OCI-M1 (cell line): Measurements from ENCODE around the gene TXNDC17.
"Not testable (repeated sequence)": the region's sequence is repeated elsewhere in the genome, so short reads cannot be mapped to it uniquely, and the experiment has no call there.

Source experiments
- DNase-seq: peaks from one replicate; lab custom pipeline; 2025; lab: John Stamatoyannopoulos, UW

Gene TXNDC17

GRCh38 chr17:6661464-6661848, 20.6 kb downstream of the TXNDC17 start:
- no peak for DNase-seq

DNA sequence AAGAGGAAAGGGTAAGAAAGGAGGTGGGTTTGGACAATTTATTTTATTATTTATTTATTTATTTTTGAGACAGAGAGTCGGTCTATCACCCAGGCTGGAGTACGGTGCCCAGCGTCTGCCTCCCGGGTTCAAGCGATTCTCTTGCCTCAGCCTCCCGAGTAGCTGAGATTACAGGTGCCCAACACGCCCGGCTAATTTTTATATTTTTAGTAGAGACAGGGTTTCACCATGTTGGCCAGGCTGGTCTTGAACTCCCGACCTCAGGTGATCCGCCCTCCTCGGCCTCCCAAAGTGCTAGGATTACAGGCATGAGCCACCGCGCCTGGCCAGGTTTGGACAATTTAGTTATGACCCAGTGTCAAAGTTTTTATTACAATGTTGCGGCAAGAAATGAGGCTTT, 22.3 kb downstream of the TXNDC17 start:
- not testable (repeated sequence) for DNase-seq

DNA sequence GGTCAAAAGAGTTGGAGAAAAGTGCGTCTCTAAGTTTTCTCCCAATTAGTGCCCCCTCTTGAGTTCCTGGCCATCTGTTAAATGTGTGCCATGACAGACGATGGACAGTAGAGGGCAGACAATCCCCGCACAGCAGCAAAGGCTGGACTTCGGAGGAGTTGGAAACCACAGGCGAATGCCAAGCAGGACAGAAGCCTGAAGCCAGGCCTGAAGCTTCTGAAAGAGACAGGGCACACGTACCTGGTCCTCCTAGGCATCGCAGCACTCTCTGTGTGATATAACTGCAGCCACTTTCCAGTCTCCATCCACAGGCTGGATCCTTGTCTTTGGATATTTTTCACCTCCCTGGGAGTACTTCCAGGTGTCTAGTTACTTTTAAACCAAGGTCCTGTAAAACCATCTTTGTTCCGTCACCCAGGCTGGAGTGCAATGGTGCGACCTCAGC, 25.2 kb downstream of the TXNDC17 start:
- peak; percentile 88 for DNase-seq

DNA sequence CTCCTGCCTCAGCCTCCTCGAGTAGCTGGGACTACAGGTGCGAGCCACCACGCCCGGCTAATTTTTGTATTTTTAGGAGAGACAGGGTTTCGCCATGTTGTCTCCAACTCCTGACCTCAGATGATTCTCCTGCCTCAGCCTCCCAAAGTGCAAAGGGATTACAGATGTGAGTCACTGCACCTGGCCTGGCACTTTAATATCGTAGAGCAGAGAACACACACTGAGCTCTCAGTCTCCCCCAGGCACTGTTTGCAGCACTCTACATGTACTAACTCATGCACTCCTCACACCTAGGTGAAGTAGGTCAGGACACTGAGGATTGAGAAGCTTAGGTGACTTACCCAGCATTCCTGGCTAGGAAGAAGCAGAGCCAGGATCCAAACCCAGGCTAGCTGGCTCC, 25.7 kb downstream of the TXNDC17 start:
- DNase-seq, result no peak

GRCh38 chr17:6667516-6667915, 26.7 kb downstream of the TXNDC17 start:
- DNase-seq, result no peak

DNA sequence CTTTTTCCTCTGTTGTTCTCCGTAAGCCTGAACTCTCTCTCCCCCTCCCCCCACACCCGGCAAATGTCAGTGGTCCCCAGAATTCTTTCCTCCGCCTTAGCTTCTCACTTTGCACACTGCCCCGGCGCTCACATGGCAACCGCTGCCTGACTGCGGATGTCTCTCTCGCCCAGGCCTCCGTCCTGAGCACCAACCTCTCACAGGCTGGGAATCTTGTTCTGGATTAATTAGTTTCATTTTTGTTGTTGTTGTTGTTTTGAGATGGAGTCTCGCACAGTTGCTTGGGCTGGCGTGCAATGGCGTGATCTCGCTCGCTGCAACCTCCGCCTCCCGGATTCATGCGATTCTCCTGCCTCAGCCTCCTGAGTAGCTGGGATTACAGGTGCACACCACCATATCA, 27.4 kb downstream of the TXNDC17 start:
- no peak for DNase-seq

GRCh38 chr17:6668727-6669425, 28.0 kb downstream of the TXNDC17 start:
- DNase-seq, result no peak

DNA sequence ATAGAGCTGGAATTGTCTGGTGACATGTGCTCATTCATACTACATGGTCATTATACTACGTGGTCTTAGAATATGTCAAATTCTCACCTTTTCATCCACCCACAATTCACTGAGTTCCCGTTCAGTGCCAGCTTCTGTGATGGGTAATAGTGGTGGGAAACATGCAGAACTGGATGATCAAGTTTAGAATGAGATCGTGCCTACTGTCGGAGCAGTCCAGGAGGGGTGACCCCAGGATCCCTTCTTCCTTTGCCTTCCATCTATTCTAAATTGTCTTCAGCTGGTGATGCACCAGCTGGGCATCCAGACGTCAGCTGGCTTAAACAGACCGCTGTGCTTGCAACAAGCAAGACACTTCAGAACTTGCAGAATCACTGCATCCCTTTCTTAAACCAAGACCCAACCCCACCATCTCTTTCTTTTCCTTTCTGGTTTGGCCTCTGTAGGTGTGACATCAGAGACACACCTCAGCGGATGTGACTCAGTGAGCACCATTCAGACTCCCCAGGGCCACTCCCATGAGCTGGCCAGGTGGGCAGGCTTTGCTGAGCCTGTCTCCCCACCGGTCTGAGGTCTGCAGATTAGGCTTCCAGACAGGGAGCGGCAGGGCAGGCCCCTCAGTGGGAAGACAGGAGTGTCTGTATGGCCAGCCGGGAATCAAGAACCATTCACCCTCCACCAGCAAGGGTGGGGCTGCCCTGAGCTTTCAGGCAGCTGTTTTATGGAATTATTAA, 28.8 kb downstream of the TXNDC17 start:
- DNase-seq, result no peak

- no peak for DNase-seq
Observed at GRCh38 chr17:6670571-6670970, 29.7 kb downstream of the TXNDC17 start.

DNA sequence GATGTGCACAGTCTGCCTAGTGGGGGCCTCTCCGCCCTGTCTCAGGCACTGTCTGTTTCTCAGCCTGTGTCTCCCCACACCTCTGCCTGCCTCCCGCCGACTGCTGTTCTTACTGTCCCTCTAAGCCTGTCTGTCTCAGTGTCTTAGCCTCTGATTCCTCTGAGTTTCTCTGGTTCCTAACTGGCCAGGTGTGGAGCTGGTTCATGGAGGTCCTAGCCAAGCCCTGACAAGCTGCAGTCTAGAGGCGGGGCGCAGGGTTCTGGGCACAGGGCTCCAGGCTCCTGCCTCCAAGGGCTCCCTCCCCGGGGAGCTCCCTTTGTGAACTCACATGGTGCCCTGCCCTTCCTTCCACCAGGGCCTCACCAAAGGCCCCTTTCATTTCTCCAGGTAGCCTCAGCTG, 30.1 kb downstream of the TXNDC17 start:
- no peak for DNase-seq

GRCh38 chr17:6671431-6671830, 30.6 kb downstream of the TXNDC17 start:
- DNase-seq, result no peak

- DNase-seq, result no peak
Observed at GRCh38 chr17:6674586-6674985, 33.7 kb downstream of the TXNDC17 start.

GRCh38 chr17:6675201-6675825, 34.5 kb downstream of the TXNDC17 start:
- peak; percentile 78 for DNase-seq

- no peak for DNase-seq
Observed at GRCh38 chr17:6676802-6677157, 35.9 kb downstream of the TXNDC17 start.

GRCh38 chr17:6677158-6677831, 36.4 kb downstream of the TXNDC17 start:
- peak; percentile 88 for DNase-seq

- no peak for DNase-seq
Observed at GRCh38 chr17:6677946-6678345, 37.1 kb downstream of the TXNDC17 start.

DNA sequence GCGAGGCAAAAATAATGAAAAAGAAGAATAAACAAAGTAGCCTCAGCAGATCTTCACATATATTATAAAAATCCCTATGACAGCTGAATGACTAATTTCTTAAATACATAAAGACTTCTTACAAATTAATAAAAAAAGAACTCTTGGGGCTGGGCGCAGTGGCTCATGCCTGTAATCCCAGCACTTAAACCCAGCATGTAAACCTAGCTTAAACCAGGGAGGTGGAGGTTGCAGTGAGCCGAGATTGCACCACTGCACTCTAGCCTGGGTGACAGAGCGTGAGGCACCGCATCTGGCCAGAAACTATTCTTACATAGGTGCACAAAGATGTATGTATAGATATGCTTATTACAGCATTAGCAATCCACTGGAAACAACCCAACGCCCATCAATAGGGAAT, 38.4 kb downstream of the TXNDC17 start:
- no peak for DNase-seq

DNA sequence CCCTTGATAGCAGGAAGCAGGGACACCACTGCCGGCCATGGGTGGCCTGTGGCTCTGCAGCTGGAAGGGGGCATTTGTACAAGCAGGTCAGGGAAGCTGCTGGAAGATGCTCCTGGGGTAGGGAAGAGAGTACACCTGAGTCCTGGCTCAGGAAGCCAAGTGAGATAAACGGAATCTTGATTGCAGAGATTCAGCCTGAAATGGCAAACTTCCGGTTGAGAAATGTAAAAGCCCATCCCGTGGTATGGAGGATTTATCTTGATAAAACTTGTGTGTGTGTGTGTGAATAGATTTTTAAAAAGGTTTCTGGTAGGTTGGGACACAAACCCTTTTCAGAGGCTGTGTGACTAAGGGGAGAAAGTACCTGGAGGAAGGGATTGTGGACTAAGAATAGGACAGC, 40.3 kb downstream of the TXNDC17 start:
- DNase-seq, result no peak

- no peak for DNase-seq
Observed at GRCh38 chr17:6681671-6682070, 40.8 kb downstream of the TXNDC17 start.

GRCh38 chr17:6682339-6682738, 41.5 kb downstream of the TXNDC17 start:
- no peak for DNase-seq

- DNase-seq, result no peak
Observed at GRCh38 chr17:6683081-6683684, 42.3 kb downstream of the TXNDC17 start.

GRCh38 chr17:6683730-6684459, 43.0 kb downstream of the TXNDC17 start:
- no peak for DNase-seq
